Hepatocyte (in vitro differentiated cells): ENCODE measurements around the gene CD160.

Source experiments
- EZH2 ChIP-seq: fragments of 200-600 bp; sonication (generic); IDR thresholded peaks from 2 replicates; pipeline ENCODE4 v1.6.1; 2016; ENCODE audit warnings: antibody characterized with exemption, mild to moderate bottlenecking, borderline replicate concordance
- EZH2phosphoT487 ChIP-seq: fragments of 200-600 bp; sonication (generic); IDR thresholded peaks from one replicate; pipeline ENCODE4 v1.6.1; 2018; ENCODE audit warnings: antibody characterized with exemption, mild to moderate bottlenecking, low read depth, moderate library complexity; ENCODE audit not compliant: unreplicated experiment, severe bottlenecking
- TF ChIP-seq, protein P1 (sequence below): fragments of 200-600 bp; sonication (generic); IDR thresholded peaks from 2 replicates; pipeline ENCODE4 v1.5.1; 2016; ENCODE audit warnings: antibody characterized with exemption, mild to moderate bottlenecking; ENCODE audit not compliant: poor library complexity

DNA sequence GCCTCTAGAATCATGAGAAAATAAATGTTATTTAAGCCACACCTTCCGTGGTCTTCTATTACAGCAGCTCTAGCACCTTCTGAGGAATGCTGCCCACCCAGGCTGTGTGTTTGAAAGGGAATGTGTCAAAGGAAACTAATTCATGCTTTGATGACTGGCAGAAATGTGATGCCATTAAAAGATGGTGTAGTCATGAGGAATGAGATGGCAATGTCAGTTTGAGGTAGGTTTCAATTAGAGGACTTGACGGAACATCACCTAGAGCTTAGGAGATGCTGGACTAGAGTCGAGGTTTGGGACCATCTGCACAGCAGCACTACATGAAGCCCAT lies 22.7 kb upstream of the CD160 start:
- TF ChIP-seq, protein P1, sequence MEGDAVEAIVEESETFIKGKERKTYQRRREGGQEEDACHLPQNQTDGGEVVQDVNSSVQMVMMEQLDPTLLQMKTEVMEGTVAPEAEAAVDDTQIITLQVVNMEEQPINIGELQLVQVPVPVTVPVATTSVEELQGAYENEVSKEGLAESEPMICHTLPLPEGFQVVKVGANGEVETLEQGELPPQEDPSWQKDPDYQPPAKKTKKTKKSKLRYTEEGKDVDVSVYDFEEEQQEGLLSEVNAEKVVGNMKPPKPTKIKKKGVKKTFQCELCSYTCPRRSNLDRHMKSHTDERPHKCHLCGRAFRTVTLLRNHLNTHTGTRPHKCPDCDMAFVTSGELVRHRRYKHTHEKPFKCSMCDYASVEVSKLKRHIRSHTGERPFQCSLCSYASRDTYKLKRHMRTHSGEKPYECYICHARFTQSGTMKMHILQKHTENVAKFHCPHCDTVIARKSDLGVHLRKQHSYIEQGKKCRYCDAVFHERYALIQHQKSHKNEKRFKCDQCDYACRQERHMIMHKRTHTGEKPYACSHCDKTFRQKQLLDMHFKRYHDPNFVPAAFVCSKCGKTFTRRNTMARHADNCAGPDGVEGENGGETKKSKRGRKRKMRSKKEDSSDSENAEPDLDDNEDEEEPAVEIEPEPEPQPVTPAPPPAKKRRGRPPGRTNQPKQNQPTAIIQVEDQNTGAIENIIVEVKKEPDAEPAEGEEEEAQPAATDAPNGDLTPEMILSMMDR: no peak
- TF ChIP-seq EZH2phosphoT487 (no peak), EZH2 (no peak)
